Osteoblast (primary cell): ENCODE results near the gene TSPAN2. TPM values are rescaled to one million over a fixed set of nuclear protein-coding genes. Genes with fewer than 3 reads are reported as not detected.
A peak's percentile ranks its signal among the peaks of the same experiment; 100 is the strongest.

Experiments
- DNase-seq: peaks from one replicate; pipeline ENCODE4 v3.0.0; 2011; ENCODE audit warnings: low spot score, mixed read lengths; ENCODE audit not compliant: insufficient read length; ENCODE audit errors: missing footprints
- H2AFZ ChIP-seq: 2 replicates; pipeline ENCODE4 v1.6.0; 2011; ENCODE audit warnings: mild to moderate bottlenecking, low read length
- H3K27ac ChIP-seq: 2 replicates; pipeline ENCODE4 v1.5.1; 2011; ENCODE audit warnings: mild to moderate bottlenecking, low read depth, low read length, moderate library complexity
- H3K27me3 ChIP-seq: 2 replicates; pipeline ENCODE4 v1.6.0; 2012; ENCODE audit warnings: mild to moderate bottlenecking, control low read depth, inconsistent platforms, low read length, moderate library complexity; ENCODE audit not compliant: insufficient read depth
- H3K36me3 ChIP-seq: 2 replicates; pipeline ENCODE4 v1.5.1; 2011; ENCODE audit warnings: mild to moderate bottlenecking, low read length, control low read depth, moderate library complexity; ENCODE audit not compliant: insufficient read depth
- H3K4me1 ChIP-seq: 2 replicates; pipeline ENCODE4 v1.5.1; 2011; ENCODE audit warnings: mild to moderate bottlenecking, low read length, control low read depth, moderate library complexity; ENCODE audit not compliant: insufficient read depth
- H3K4me2 ChIP-seq: 2 replicates; pipeline ENCODE4 v1.6.0; 2011; ENCODE audit warnings: mild to moderate bottlenecking, low read length; ENCODE audit not compliant: insufficient read depth
- H3K4me3 ChIP-seq: fragments of 200-600 bp; sonication (generic); 3 replicates; pipeline ENCODE4 v1.5.1; 2012; ENCODE audit warnings: mild to moderate bottlenecking, low read length, inconsistent platforms; ENCODE audit not compliant: insufficient read depth
- H3K79me2 ChIP-seq: 2 replicates; pipeline ENCODE4 v1.6.0; 2012; ENCODE audit warnings: mild to moderate bottlenecking, low read length, control low read depth, inconsistent platforms; ENCODE audit not compliant: insufficient read depth
- H3K9me3 ChIP-seq: 2 replicates; pipeline ENCODE4 v1.5.1; 2011; ENCODE audit warnings: low read depth, low read length, control low read depth
- H4K20me1 ChIP-seq: 2 replicates; pipeline ENCODE4 v1.6.0; 2012; ENCODE audit warnings: mild to moderate bottlenecking, low read length, control low read depth; ENCODE audit not compliant: insufficient read depth
- CTCF ChIP-seq: IDR thresholded peaks from 2 replicates; pipeline ENCODE4 v1.5.1; 2011; ENCODE audit warnings: mild to moderate bottlenecking, low read depth, low read length, moderate library complexity; ENCODE audit errors: extremely low read depth
- total RNA-seq: library from RNA; depleted of rRNA; stranded (reverse); fragments of >200 nt; gene quantifications from 2 replicates; pipeline ENCODE4 v1.2.3, GENCODE V29; 2012

The TSPAN2 gene
- total RNA-seq, 1 donor: 1.4 TPM

- peak overlapping the region; percentile 68 for H3K27ac ChIP-seq
- DNase-seq: peak; percentile 71
These were observed 20.3 kb downstream of the TSPAN2 start for GRCh38 chr1:115068826-115069585.

GRCh38 chr1:115067161-115067859 lies 22.0 kb downstream of the TSPAN2 start:
- H3K4me3 ChIP-seq: no peak overlapping the region
- H3K27me3 ChIP-seq: no peaks in the 10 kb centered on the region
- H3K4me1 ChIP-seq: peaks cover 43% of the 10 kb centered on the region
- H3K36me3 ChIP-seq: no peaks in the 10 kb centered on the region
- H3K4me2 ChIP-seq: peak overlapping the region; percentile 67
- H4K20me1 ChIP-seq: no peaks in the 10 kb centered on the region
- no peaks in the 10 kb centered on the region for H3K9me3 ChIP-seq
- no peak for TF ChIP-seq CTCF
- no peak overlapping the region for H2AFZ ChIP-seq
- peak overlapping the region; percentile 65 for H3K27ac ChIP-seq
- H3K79me2 ChIP-seq: no peaks in the 10 kb centered on the region
- peak; percentile 79 for DNase-seq

More at GRCh38 chr1:115068826-115069585, 20.3 kb downstream of the TSPAN2 start:
- no peaks in the 10 kb centered on the region for H3K27me3 ChIP-seq
- H3K9me3 ChIP-seq: no peaks in the 10 kb centered on the region
- no peaks in the 10 kb centered on the region for H3K79me2 ChIP-seq
- H3K4me2 ChIP-seq: peak overlapping the region; percentile 1
- no peak overlapping the region for H2AFZ ChIP-seq
- H3K4me3 ChIP-seq: no peak overlapping the region
- no peaks in the 10 kb centered on the region for H3K36me3 ChIP-seq
- H4K20me1 ChIP-seq: no peaks in the 10 kb centered on the region
- H3K4me1 ChIP-seq: peaks cover 57% of the 10 kb centered on the region
- TF ChIP-seq CTCF: peak; percentile 16

- H3K27ac ChIP-seq: no peak overlapping the region
- no peaks in the 10 kb centered on the region for H3K27me3 ChIP-seq
- H2AFZ ChIP-seq: no peak overlapping the region
- no peaks in the 10 kb centered on the region for H3K79me2 ChIP-seq
- peaks cover 40% of the 10 kb centered on the region for H3K4me1 ChIP-seq
- no peak for TF ChIP-seq CTCF
- no peaks in the 10 kb centered on the region for H3K36me3 ChIP-seq
- no peak overlapping the region for H3K4me3 ChIP-seq
- H4K20me1 ChIP-seq: no peaks in the 10 kb centered on the region
- H3K9me3 ChIP-seq: no peaks in the 10 kb centered on the region
- no peak overlapping the region for H3K4me2 ChIP-seq
- no peak for DNase-seq
These were observed 24.3 kb downstream of the TSPAN2 start for GRCh38 chr1:115065021-115065420.

- no peaks in the 10 kb centered on the region for H3K27me3 ChIP-seq
- H3K9me3 ChIP-seq: no peaks in the 10 kb centered on the region
- no peak overlapping the region for H3K27ac ChIP-seq
- TF ChIP-seq CTCF: no peak
- no peak overlapping the region for H2AFZ ChIP-seq
- DNase-seq: no peak
- peaks cover 35% of the 10 kb centered on the region for H3K4me1 ChIP-seq
- no peaks in the 10 kb centered on the region for H3K36me3 ChIP-seq
- no peaks in the 10 kb centered on the region for H4K20me1 ChIP-seq
- no peak overlapping the region for H3K4me3 ChIP-seq
- H3K4me2 ChIP-seq: no peak overlapping the region
- H3K79me2 ChIP-seq: no peaks in the 10 kb centered on the region
These were observed 24.8 kb downstream of the TSPAN2 start for GRCh38 chr1:115064461-115064860.
